HepG2 (cell line): ENCODE measurements around the gene ELK1. TPM values are rescaled to one million over a fixed set of nuclear protein-coding genes. Genes with fewer than 3 reads are reported as not detected.

Experiments used
- ATAC-seq: fragments of 200-7000 bp; cut with Tn5 transposase; 3 replicates; pipeline ENCODE4 v1.9.1; 2020; ENCODE audit warnings: mild to moderate bottlenecking, moderate library complexity
- BruUV-seq: library from RNA; stranded (reverse); fragments of 400-500 nt; replicated peaks from 2 replicates; lab custom pipeline; 2021; lab: Mats Ljungman, UMichigan
- CTCF ChIA-PET: fragments of 300-600 bp; formaldehyde crosslinking; extraction: SDS; loops from one replicate; lab custom pipeline; 2021; ENCODE audit warnings: low total read pairs, inconsistent platforms, low intra/inter-chr PET ratio; lab: Yijun Ruan, JAX
- POLR2A ChIA-PET: fragments of 350-600 bp; sonication (Branson Sonifier 250); formaldehyde crosslinking; loops from one replicate; lab custom pipeline; 2020; ENCODE audit warnings: antibody characterized with exemption, inconsistent platforms; lab: Yijun Ruan, JAX
- DNase-seq: peaks from one replicate; pipeline ENCODE4 v3.0.0-alpha.2; 2015; ENCODE audit warnings: low spot score
- FAIRE-seq: peaks from 3 replicates; lab custom pipeline; 2011; peaks lifted over from hg19 to GRCh38; lab: Jason Lieb, UNC
- H2AFZ ChIP-seq: one replicate; pipeline ENCODE4 v1.6.1; 2011; ENCODE audit warnings: low read length, inconsistent platforms
- H3K27ac ChIP-seq: fragments of 300-600 bp; 3 replicates; pipeline ENCODE4 v1.8.0; 2011; ENCODE audit warnings: mixed run types, mild to moderate bottlenecking, mixed read lengths, low read length, inconsistent platforms; ENCODE audit not compliant: insufficient read depth; ENCODE audit errors: extremely low read length
- H3K27me3 ChIP-seq, 2 experiments: fragments of 200-600 bp in 1 of 2; 2 replicates in 1 of 2; 3 replicates in 1 of 2; pipeline versions ENCODE4 v1.6.0 to v1.8.0; 2011; ENCODE audit warnings: low read length in 2 of 2, mild to moderate bottlenecking in 2 of 2, moderate library complexity in 2 of 2, inconsistent platforms in 1 of 2; ENCODE audit not compliant: insufficient read depth in 2 of 2, control insufficient read depth in 1 of 2
- H3K36me3 ChIP-seq, 2 experiments: fragments of 200-600 bp in 1 of 2; replicated peaks in 1 of 2; 2 replicates in 1 of 2; 3 replicates in 1 of 2; pipeline versions ENCODE4 v1.5.1 to v1.8.0; 2011; ENCODE audit warnings: low read length in 2 of 2, inconsistent platforms in 1 of 2; ENCODE audit not compliant: insufficient read depth in 2 of 2, control insufficient read depth in 1 of 2
- H3K4me1 ChIP-seq: 2 replicates; pipeline ENCODE4 v1.5.1; 2012; ENCODE audit warnings: low read length, inconsistent platforms; ENCODE audit not compliant: insufficient read depth
- H3K4me2 ChIP-seq: 2 replicates; pipeline ENCODE4 v1.6.0; 2011; ENCODE audit warnings: low read depth, low read length, inconsistent platforms
- H3K4me3 ChIP-seq, 3 experiments: fragments of 200-600 bp in 1 of 3; sonication (generic), shearing (Covaris generic) in 1 of 3; replicated peaks in 1 of 3; 2 replicates each; pipeline ENCODE4 v1.5.1; 2011 to 2016; ENCODE audit warnings: low read length in 3 of 3, inconsistent platforms in 2 of 3, low read depth in 2 of 3, mild to moderate bottlenecking in 2 of 3, control low read depth in 1 of 3, mixed read lengths in 1 of 3; ENCODE audit not compliant: insufficient read depth in 1 of 3
- H3K79me2 ChIP-seq: one replicate; pipeline ENCODE4 v1.6.1; 2011; ENCODE audit warnings: low read length, inconsistent platforms; ENCODE audit not compliant: insufficient read depth
- H3K9ac ChIP-seq: 2 replicates; pipeline ENCODE4 v1.6.0; 2011; ENCODE audit warnings: mild to moderate bottlenecking, low read depth, low read length, inconsistent platforms; ENCODE audit not compliant: insufficient read depth
- H3K9me3 ChIP-seq: 2 replicates; pipeline ENCODE4 v1.5.1; 2012; ENCODE audit warnings: mild to moderate bottlenecking, low read length
- H4K20me1 ChIP-seq: 2 replicates; pipeline ENCODE4 v1.6.0; 2011; ENCODE audit warnings: inconsistent platforms, mild to moderate bottlenecking, low read length, moderate library complexity; ENCODE audit not compliant: insufficient read depth
- AHDC1 ChIP-seq: sonication (generic); formaldehyde crosslinking; IDR thresholded peaks from 2 replicates; pipeline ENCODE4 v1.5.1; 2020; ENCODE audit warnings: mild to moderate bottlenecking, missing genetic modification reagents, borderline replicate concordance
- CC2D1A ChIP-seq: sonication (generic); formaldehyde crosslinking; IDR thresholded peaks from 2 replicates; pipeline ENCODE4 v1.8.1; 2023; ENCODE audit warnings: mild to moderate bottlenecking, missing genetic modification reagents
- CEBPB ChIP-seq: IDR thresholded peaks from 2 replicates; pipeline ENCODE4 v1.6.1; 2011; ENCODE audit warnings: low read depth, low read length, improper control_type of control experiment, borderline replicate concordance
- CHCHD3 ChIP-seq: sonication (generic); formaldehyde crosslinking; IDR thresholded peaks from 2 replicates; pipeline ENCODE4 v1.8.0; 2022; ENCODE audit warnings: mild to moderate bottlenecking, missing genetic modification reagents, moderate library complexity
- EHMT2 ChIP-seq: fragments of 200-600 bp; sonication (generic); IDR thresholded peaks from 2 replicates; pipeline ENCODE4 v1.7.0; 2017; ENCODE audit warnings: antibody characterized with exemption, low read depth, low read length, borderline replicate concordance
- GATA4 ChIP-seq: sonication (generic); IDR thresholded peaks from 2 replicates; pipeline ENCODE4 v1.6.1; 2016; ENCODE audit warnings: antibody characterized with exemption, low read depth, borderline replicate concordance
- MTF2 ChIP-seq: sonication (generic); formaldehyde crosslinking; IDR thresholded peaks from 2 replicates; pipeline ENCODE4 v1.5.0; 2020; ENCODE audit warnings: missing genetic modification reagents, borderline replicate concordance
- RFX5 ChIP-seq: IDR thresholded peaks from 2 replicates; pipeline ENCODE4 v1.6.1; 2011; ENCODE audit warnings: low read depth, low read length, improper control_type of control experiment
- SAP130 ChIP-seq: IDR thresholded peaks from 2 replicates; pipeline ENCODE4 v1.6.1; 2016; ENCODE audit warnings: low read depth
- SNAI1 ChIP-seq: sonication (generic); formaldehyde crosslinking; IDR thresholded peaks from 2 replicates; pipeline ENCODE4 v1.5.0; 2020; ENCODE audit warnings: mild to moderate bottlenecking, missing genetic modification reagents, borderline replicate concordance
- SPEN ChIP-seq: sonication (generic); formaldehyde crosslinking; IDR thresholded peaks from 2 replicates; pipeline ENCODE4 v1.5.1; 2020; ENCODE audit warnings: low read depth, mild to moderate bottlenecking, missing genetic modification reagents
- ZFP36L2 ChIP-seq: sonication (generic); formaldehyde crosslinking; IDR thresholded peaks from 2 replicates; pipeline ENCODE4 v1.4.0; 2020; ENCODE audit warnings: missing genetic modification reagents
- ZNF619 ChIP-seq: sonication (generic); formaldehyde crosslinking; IDR thresholded peaks from 2 replicates; pipeline ENCODE4 v1.4.0; 2020; ENCODE audit warnings: mild to moderate bottlenecking, missing genetic modification reagents
- WGBS: methylation state at CpG from one replicate; pipeline ENCODE4 v1.1.6; 2017; ENCODE audit warnings: low lambda C conversion rate; 5-methylcytosine and 5-hydroxymethylcytosine counted together
- in situ Hi-C: cut with HindIII; loops from 2 replicates; pipeline ENCODE4 v1.10.0; 2017; ENCODE audit warnings: low pct_unique_long_range_greater_than_20kb; ENCODE audit not compliant: extremely low pct_ligation_motif_present
- intact Hi-C: fragments of 100-400 bp; cut with micrococcal nuclease; formaldehyde crosslinking; loops from one replicate; pipeline ENCODE4 v1.10.0; 2022; ENCODE audit not compliant: unreplicated experiment
- polyA plus RNA-seq, 8 experiments: library from polyadenylated mRNA; depleted of rRNA in 3 of 8; stranded (reverse) in 7 of 8; unstranded in 1 of 8; fragments of >200 nt; fragmentation: Illumina TruSeq in 4 of 8; extraction: Trizol in 4 of 8; gene quantifications; 2 replicates each; pipeline versions ENCODE4 v1.2.1 to v1.2.3, GENCODE V29; 2011 to 2016; ENCODE audit warnings: low read depth in 4 of 8, missing spikeins in 1 of 8, mixed read lengths in 1 of 8; ENCODE audit not compliant: insufficient read depth in 1 of 8
- total RNA-seq, 5 experiments: library from RNA; depleted of rRNA; stranded (reverse); fragments of >200 nt; fragmentation: Illumina TruSeq; extraction: Trizol; gene quantifications; 2 replicates each; pipeline ENCODE4 v1.2.3, GENCODE V29; 2016; ENCODE audit warnings: low read depth in 1 of 5

Gene ELK1
- total and polyA plus RNA-seq, 2 of the 13 experiments (the other 11 are each of a cell fraction or from before 2014, with no cell fraction given), result 4.3 to 7.2 TPM

- 92% methylated on average over 14 of the region's 14 CpGs for WGBS
- Histone ChIP-seq H3K27ac (no peak overlapping the region), H3K9me3 (no peaks in the 10 kb centered on the region), H4K20me1 (no peaks in the 10 kb centered on the region), H3K27me3 (no peaks in the 10 kb centered on the region), H3K4me1 (no peaks in the 10 kb centered on the region), H3K4me3 (no peak overlapping the region), H3K36me3 (peaks cover 0 to 9% of the 10 kb centered on the region in 2 experiments; a peak in 2 of 5 replicates), H3K79me2 (no peaks in the 10 kb centered on the region), H2AFZ (no peak overlapping the region), H3K4me2 (no peak overlapping the region), H3K9ac (no peak overlapping the region)
- in situ Hi-C loops (no loop called here), intact Hi-C loops (no loop called here)
- BruUV-seq, result no TSS peak
- no peak for DNase-seq
- ChIA-PET POLR2A (no interaction called here), CTCF (no interaction called here)
- TF ChIP-seq CEBPB (0 out of 2 replicates have a peak, but pooled peaks have one; percentile 5), MTF2 (no peak)
- no peak for ATAC-seq
- no peak for FAIRE-seq
These were observed 16.4 kb downstream of the ELK1 start for GRCh38 chrX:47633689-47634590.

DNA sequence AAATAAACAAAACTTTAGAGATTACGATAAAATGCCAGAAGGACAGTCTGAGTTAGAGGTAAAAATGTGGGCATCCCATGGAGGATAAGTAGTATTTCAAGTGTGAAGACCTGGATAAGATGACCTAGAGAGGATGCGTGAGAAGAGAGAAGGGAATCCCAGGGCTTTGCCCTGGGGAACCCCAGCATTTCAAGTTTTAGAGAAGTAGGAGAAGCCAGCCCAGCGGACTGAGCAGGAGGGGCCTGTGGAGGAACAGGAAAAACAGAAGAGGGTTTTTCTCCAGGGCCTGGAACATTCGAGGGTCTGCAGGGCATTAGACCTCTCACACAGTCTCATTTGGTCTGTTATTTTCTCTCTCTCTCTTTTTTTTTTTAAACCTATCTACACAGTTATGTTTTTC is 17.7 kb downstream of the ELK1 start:
- no peak overlapping the region for H2AFZ ChIP-seq
- H3K4me1 ChIP-seq, result no peaks in the 10 kb centered on the region
- no peak overlapping the region for H3K4me3 ChIP-seq
- intact Hi-C loops (no loop called here), in situ Hi-C loops (no loop called here)
- H4K20me1 ChIP-seq, result no peaks in the 10 kb centered on the region
- H3K9ac ChIP-seq, result no peak overlapping the region
- no peak for FAIRE-seq
- POLR2A ChIA-PET, result no interaction called here
- no peaks in the 10 kb centered on the region for H3K9me3 ChIP-seq
- peaks cover 0 to 4% of the 10 kb centered on the region in 2 experiments; a peak in 1 of 5 replicates for H3K36me3 ChIP-seq
- H3K4me2 ChIP-seq, result no peak overlapping the region
- BruUV-seq, result no TSS peak
- WGBS, result 82% methylated on average over 4 of the region's 4 CpGs
- ATAC-seq, result no peak
- CTCF ChIA-PET, result no interaction called here
- DNase-seq, result no peak
- no peaks in the 10 kb centered on the region for H3K27me3 ChIP-seq
- H3K27ac ChIP-seq, result no peak overlapping the region
- no peaks in the 10 kb centered on the region for H3K79me2 ChIP-seq
- TF ChIP-seq CHCHD3 (CRISPR knock-in tag) (no peak), SNAI1 (CRISPR knock-in tag) (no peak), AHDC1 (no peak), SAP130 (no peak), CC2D1A (no peak), ZFP36L2 (CRISPR knock-in tag) (no peak), SPEN (no peak), ZNF619 (CRISPR knock-in tag) (no peak), GATA4 (no peak), RFX5 (no peak), EHMT2 (no peak)
